NT2/D1 (cell line): ENCODE results near the gene ACP6.

ENCODE experiments used
- SUZ12 ChIP-seq: IDR thresholded peaks from 2 replicates; pipeline ENCODE4 v1.6.1; 2011; ENCODE audit not compliant: insufficient read length, insufficient read depth; ENCODE audit errors: extremely low read depth
- YY1 ChIP-seq: IDR thresholded peaks from 2 replicates; pipeline ENCODE4 v1.6.1; 2011; ENCODE audit not compliant: insufficient read length, insufficient read depth
- ZNF274 ChIP-seq: IDR thresholded peaks from 2 replicates; pipeline ENCODE4 v1.6.1; 2011; ENCODE audit warnings: mild to moderate bottlenecking, low read depth, low read length

- TF ChIP-seq SUZ12 (no peak), ZNF274 (no peak), YY1 (no peak)
These were observed 12.9 kb upstream of the ACP6 start for GRCh38 chr1:147683163-147683763.
